Astrocyte (in vitro differentiated cells and primary cell): Measurements from ENCODE around the gene RHOJ. TPM values are rescaled to one million over a fixed set of nuclear protein-coding genes. Genes with fewer than 3 reads are reported as not detected.

ENCODE experiments used
- DNase-seq: peaks from one replicate; pipeline ENCODE4 v3.0.0-alpha.2; 2010; ENCODE audit warnings: low read depth
- FAIRE-seq: peaks from 2 replicates; lab custom pipeline; 2011; peaks lifted over from hg19 to GRCh38; lab: Jason Lieb, UNC
- H2AFZ ChIP-seq: 2 replicates; pipeline ENCODE4 v1.6.0; 2012; ENCODE audit warnings: low read depth, low read length, inconsistent platforms
- H3K27ac ChIP-seq: 2 replicates; pipeline ENCODE4 v1.5.1; 2011; ENCODE audit warnings: low read depth, low read length, inconsistent platforms
- H3K27me3 ChIP-seq: 2 replicates; pipeline ENCODE4 v1.6.0; 2011; ENCODE audit warnings: low read length, inconsistent platforms; ENCODE audit not compliant: insufficient read depth
- H3K36me3 ChIP-seq: 2 replicates; pipeline ENCODE4 v1.5.1; 2011; ENCODE audit warnings: low read length, inconsistent platforms; ENCODE audit not compliant: insufficient read depth
- H3K4me1 ChIP-seq: 2 replicates; pipeline ENCODE4 v1.5.1; 2011; ENCODE audit warnings: low read length, inconsistent platforms; ENCODE audit not compliant: insufficient read depth
- H3K4me2 ChIP-seq: 2 replicates; pipeline ENCODE4 v1.6.0; 2012; ENCODE audit warnings: low read length, inconsistent platforms
- H3K4me3 ChIP-seq: 2 replicates; pipeline ENCODE4 v1.5.1; 2011; ENCODE audit warnings: low read depth, mild to moderate bottlenecking, low read length, inconsistent platforms; ENCODE audit not compliant: insufficient read depth
- H3K79me2 ChIP-seq: 2 replicates; pipeline ENCODE4 v1.6.0; 2012; ENCODE audit warnings: mild to moderate bottlenecking, low read length, inconsistent platforms; ENCODE audit not compliant: insufficient read depth
- H3K9ac ChIP-seq: 2 replicates; pipeline ENCODE4 v1.6.0; 2012; ENCODE audit warnings: mild to moderate bottlenecking, low read length, inconsistent platforms
- H3K9me3 ChIP-seq: 2 replicates; pipeline ENCODE4 v1.5.1; 2012; ENCODE audit warnings: low read depth, mild to moderate bottlenecking, low read length, inconsistent platforms; ENCODE audit not compliant: insufficient read depth
- H4K20me1 ChIP-seq: 2 replicates; pipeline ENCODE4 v1.6.0; 2012; ENCODE audit warnings: low read length, inconsistent platforms; ENCODE audit not compliant: insufficient read depth
- H3K27ac Mint-ChIP-seq: one replicate; pipeline ENCODE4 v1.8.0; 2021; ENCODE audit warnings: mild to moderate bottlenecking, mixed read lengths; ENCODE audit not compliant: unreplicated experiment
- H3K27me3 Mint-ChIP-seq: one replicate; pipeline ENCODE4 v1.8.0; 2021; ENCODE audit warnings: low read depth, mixed read lengths; ENCODE audit not compliant: unreplicated experiment
- H3K36me3 Mint-ChIP-seq: one replicate; pipeline ENCODE4 v1.8.0; 2021; ENCODE audit warnings: low read depth, mixed read lengths; ENCODE audit not compliant: unreplicated experiment
- H3K4me1 Mint-ChIP-seq: one replicate; pipeline ENCODE4 v1.8.0; 2021; ENCODE audit warnings: low read depth, mixed read lengths; ENCODE audit not compliant: unreplicated experiment
- H3K4me3 Mint-ChIP-seq: one replicate; pipeline ENCODE4 v1.8.0; 2021; ENCODE audit warnings: mild to moderate bottlenecking, moderate library complexity, mixed read lengths; ENCODE audit not compliant: unreplicated experiment
- H3K9me3 Mint-ChIP-seq: one replicate; pipeline ENCODE4 v1.8.0; 2021; ENCODE audit warnings: mild to moderate bottlenecking, mixed read lengths; ENCODE audit not compliant: unreplicated experiment
- EZH2 ChIP-seq: IDR thresholded peaks from 2 replicates; pipeline ENCODE4 v1.6.1; 2012; ENCODE audit warnings: mild to moderate bottlenecking, low read length, inconsistent platforms; ENCODE audit not compliant: insufficient read depth
- total RNA-seq: library from RNA; stranded (reverse); gene quantifications from 2 replicates; pipeline ENCODE4 v1.2.1, GENCODE V29; 2021
- TF ChIP-seq, protein P1 (sequence below): IDR thresholded peaks from 2 replicates; pipeline ENCODE4 v1.5.1; 2011; ENCODE audit warnings: low read depth, mild to moderate bottlenecking, inconsistent platforms, low read length, moderate library complexity; ENCODE audit not compliant: insufficient read depth

Gene RHOJ
- total RNA-seq, 1 donor from 2014 or later: 29.6 TPM

DNA sequence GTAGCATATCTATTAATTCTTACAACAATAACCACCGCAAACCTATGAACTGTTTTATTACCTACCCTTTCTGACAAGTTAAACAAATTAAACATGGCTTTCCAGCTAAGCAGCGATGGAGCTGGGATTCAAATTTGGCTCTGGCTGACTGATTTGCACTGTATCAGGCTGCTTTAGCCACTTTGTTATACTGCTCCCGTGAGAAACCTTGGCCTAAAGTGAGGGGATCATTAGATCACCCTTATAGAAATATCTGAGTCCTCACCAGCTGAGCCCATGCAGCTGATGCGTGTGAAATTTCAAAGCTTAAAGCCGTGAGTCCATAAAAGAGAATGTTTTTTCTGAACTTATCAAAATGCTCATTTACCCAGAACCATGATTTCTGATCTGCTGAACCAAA is 122.6 kb downstream of the RHOJ start:
- FAIRE-seq (no peak), DNase-seq (no peak)
- Mint-ChIP-seq H3K27me3 (no peaks in the 10 kb centered on the region), H3K9me3 (no peaks in the 10 kb centered on the region), H3K4me1 (no peaks in the 10 kb centered on the region), H3K4me3 (no peak overlapping the region), H3K27ac (no peak overlapping the region), H3K36me3 (no peaks in the 10 kb centered on the region)
- Histone ChIP-seq H3K79me2 (no peaks in the 10 kb centered on the region), H2AFZ (no peak overlapping the region), H3K9me3 (no peaks in the 10 kb centered on the region), H3K4me3 (no peak overlapping the region), H3K4me1 (no peaks in the 10 kb centered on the region), H3K27me3 (no peaks in the 10 kb centered on the region), H3K27ac (no peak overlapping the region), H3K36me3 (no peaks in the 10 kb centered on the region), H3K4me2 (no peak overlapping the region), H3K9ac (no peak overlapping the region), H4K20me1 (no peaks in the 10 kb centered on the region)
- TF ChIP-seq, protein P1, sequence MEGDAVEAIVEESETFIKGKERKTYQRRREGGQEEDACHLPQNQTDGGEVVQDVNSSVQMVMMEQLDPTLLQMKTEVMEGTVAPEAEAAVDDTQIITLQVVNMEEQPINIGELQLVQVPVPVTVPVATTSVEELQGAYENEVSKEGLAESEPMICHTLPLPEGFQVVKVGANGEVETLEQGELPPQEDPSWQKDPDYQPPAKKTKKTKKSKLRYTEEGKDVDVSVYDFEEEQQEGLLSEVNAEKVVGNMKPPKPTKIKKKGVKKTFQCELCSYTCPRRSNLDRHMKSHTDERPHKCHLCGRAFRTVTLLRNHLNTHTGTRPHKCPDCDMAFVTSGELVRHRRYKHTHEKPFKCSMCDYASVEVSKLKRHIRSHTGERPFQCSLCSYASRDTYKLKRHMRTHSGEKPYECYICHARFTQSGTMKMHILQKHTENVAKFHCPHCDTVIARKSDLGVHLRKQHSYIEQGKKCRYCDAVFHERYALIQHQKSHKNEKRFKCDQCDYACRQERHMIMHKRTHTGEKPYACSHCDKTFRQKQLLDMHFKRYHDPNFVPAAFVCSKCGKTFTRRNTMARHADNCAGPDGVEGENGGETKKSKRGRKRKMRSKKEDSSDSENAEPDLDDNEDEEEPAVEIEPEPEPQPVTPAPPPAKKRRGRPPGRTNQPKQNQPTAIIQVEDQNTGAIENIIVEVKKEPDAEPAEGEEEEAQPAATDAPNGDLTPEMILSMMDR: no peak
- no peak for TF ChIP-seq EZH2

DNA sequence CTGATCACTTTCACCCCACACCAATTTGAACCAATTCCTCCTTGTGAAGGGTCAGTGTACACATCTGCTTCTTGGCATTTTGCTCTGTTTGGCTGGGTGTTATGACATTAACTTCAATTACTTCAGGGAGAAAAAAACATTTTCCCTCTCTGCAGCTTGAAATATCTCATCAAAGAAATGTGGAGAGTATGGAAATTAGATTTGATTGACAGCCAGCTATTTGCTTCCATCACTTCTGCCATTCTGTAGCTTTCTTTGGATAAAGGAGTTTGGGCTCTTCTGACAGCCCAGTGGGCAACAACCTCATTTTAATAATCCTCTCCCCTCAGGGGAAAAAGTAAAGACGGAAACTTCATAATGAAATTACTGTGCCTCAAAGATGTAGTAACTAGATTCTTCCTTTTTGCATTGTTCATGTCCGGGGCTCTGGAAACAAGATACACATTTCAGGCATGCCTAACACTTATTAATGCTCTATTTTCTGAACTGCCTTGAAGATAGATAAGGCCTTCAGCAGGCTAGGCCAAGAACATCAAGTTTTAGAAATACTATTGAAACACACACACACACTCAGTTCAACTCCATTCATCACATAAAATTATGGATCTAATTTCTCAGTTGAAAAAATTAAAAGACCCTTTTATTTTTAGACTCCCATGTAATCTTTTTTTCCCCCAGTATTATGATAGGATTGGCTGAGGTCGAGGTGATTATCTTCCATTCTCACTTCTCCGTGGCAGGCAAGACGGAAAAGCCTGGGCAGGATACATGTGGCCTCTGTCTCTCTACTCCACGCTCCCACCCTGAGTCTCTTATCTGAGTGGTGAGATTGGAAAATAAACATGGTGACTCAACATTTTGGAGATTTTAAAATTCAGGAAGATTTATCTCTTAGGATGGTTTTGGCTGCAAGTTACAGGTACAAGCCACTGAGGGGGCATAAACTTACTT is 124.8 kb downstream of the RHOJ start:
- Mint-ChIP-seq H3K9me3 (no peaks in the 10 kb centered on the region), H3K4me3 (no peak overlapping the region), H3K27ac (no peak overlapping the region), H3K27me3 (no peaks in the 10 kb centered on the region), H3K4me1 (no peaks in the 10 kb centered on the region), H3K36me3 (no peaks in the 10 kb centered on the region)
- H3K9me3 ChIP-seq: no peaks in the 10 kb centered on the region
- no peaks in the 10 kb centered on the region for H3K27me3 ChIP-seq
- H3K27ac ChIP-seq: no peak overlapping the region
- H3K36me3 ChIP-seq: no peaks in the 10 kb centered on the region
- no peak for DNase-seq
- TF ChIP-seq EZH2: no peak
- TF ChIP-seq, protein P1: no peak
- H3K4me3 ChIP-seq: no peak overlapping the region
- no peak overlapping the region for H3K9ac ChIP-seq
- no peaks in the 10 kb centered on the region for H3K79me2 ChIP-seq
- no peaks in the 10 kb centered on the region for H4K20me1 ChIP-seq
- no peaks in the 10 kb centered on the region for H3K4me1 ChIP-seq
- no peak overlapping the region for H2AFZ ChIP-seq
- no peak for FAIRE-seq
- H3K4me2 ChIP-seq: no peak overlapping the region

DNA sequence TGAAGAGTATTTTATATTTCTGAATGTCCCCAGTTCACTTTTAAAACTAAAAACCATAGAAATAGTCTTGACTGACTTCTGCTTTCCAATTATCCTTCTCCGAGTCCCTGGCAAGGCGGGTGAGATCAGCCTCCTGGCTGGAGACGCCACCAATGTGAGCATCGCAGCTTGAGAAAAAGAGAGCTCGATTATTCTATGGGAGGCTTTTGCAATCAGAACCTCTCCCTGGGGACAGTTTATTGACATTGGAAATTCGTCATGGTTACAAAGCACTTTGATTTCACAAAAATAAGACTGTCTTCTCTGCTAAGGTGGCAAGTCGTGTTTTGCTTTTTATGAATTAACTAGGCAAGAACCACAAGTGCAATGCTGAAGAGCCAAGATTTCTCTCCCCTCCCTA is 138.1 kb downstream of the RHOJ start:
- H3K4me1 ChIP-seq: peaks cover 4% of the 10 kb centered on the region
- TF ChIP-seq EZH2: no peak
- TF ChIP-seq, protein P1: no peak
- H3K9me3 ChIP-seq: peaks cover 5% of the 10 kb centered on the region
- H3K9ac ChIP-seq: no peak overlapping the region
- H3K9me3 Mint-ChIP-seq: no peaks in the 10 kb centered on the region
- peaks cover 1% of the 10 kb centered on the region for H3K27me3 Mint-ChIP-seq
- H3K4me2 ChIP-seq: no peak overlapping the region
- no peak overlapping the region for H2AFZ ChIP-seq
- no peak overlapping the region for H3K27ac ChIP-seq
- no peak overlapping the region for H3K4me3 Mint-ChIP-seq
- no peaks in the 10 kb centered on the region for H3K36me3 ChIP-seq
- peaks cover 2% of the 10 kb centered on the region for H3K36me3 Mint-ChIP-seq
- H3K79me2 ChIP-seq: no peaks in the 10 kb centered on the region
- no peaks in the 10 kb centered on the region for H3K4me1 Mint-ChIP-seq
- no peak overlapping the region for H3K27ac Mint-ChIP-seq
- H3K27me3 ChIP-seq: no peaks in the 10 kb centered on the region
- H4K20me1 ChIP-seq: no peaks in the 10 kb centered on the region
- FAIRE-seq: no peak
- DNase-seq: no peak
- H3K4me3 ChIP-seq: no peak overlapping the region
